GM19397 (cell line): ENCODE results near the gene CFHR4.
"Not testable (repeated sequence)": the region's sequence is repeated elsewhere in the genome, so short reads cannot be mapped to it uniquely, and the experiment has no call there.

Experiments
- ATAC-seq: cut with Tn5 transposase; IDR thresholded peaks from one replicate; pipeline ENCODE4 v1.9.1; 2021; ENCODE audit warnings: mild to moderate bottlenecking, moderate library complexity; ENCODE audit not compliant: unreplicated experiment

The CFHR4 gene

DNA sequence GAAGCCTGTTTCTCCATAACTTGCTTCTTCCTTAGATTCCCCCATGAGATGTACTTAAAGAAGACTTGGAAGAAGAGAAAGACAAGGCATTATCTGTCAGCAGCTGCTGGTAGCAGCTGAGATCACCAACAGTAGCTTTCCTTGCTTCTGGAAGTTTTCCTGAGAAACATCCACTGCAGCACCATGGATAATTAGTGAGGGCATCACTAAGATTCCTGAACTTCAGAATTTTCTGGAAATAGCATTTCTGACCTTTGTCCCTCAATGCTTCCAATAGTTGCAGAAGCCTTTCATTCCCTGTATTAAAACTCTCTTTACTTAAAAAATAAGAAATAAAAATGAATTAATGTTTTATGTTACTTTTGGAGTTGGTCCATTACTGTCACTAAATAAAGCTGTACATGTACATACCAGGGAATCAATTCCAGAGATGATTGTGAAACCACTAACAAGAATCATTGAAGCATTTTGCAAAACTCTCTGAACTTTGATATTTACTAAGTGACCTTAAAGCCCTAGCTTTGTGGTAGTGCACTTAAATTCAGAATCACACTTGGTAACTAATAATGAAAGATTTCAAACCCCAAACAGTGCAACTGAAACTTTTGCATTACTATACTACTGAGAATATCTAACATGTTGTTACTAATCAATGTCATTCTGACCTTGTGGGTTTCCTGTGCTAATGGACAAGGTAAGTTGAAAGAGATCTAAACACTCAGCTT, at the start of gene CFHR4:
CFHR4 (plus strand) TSS at position 538 of the 725 bp plus-strand sequence; CDS start at position 637, 99 bp downstream.
- ATAC-seq = no peak

DNA sequence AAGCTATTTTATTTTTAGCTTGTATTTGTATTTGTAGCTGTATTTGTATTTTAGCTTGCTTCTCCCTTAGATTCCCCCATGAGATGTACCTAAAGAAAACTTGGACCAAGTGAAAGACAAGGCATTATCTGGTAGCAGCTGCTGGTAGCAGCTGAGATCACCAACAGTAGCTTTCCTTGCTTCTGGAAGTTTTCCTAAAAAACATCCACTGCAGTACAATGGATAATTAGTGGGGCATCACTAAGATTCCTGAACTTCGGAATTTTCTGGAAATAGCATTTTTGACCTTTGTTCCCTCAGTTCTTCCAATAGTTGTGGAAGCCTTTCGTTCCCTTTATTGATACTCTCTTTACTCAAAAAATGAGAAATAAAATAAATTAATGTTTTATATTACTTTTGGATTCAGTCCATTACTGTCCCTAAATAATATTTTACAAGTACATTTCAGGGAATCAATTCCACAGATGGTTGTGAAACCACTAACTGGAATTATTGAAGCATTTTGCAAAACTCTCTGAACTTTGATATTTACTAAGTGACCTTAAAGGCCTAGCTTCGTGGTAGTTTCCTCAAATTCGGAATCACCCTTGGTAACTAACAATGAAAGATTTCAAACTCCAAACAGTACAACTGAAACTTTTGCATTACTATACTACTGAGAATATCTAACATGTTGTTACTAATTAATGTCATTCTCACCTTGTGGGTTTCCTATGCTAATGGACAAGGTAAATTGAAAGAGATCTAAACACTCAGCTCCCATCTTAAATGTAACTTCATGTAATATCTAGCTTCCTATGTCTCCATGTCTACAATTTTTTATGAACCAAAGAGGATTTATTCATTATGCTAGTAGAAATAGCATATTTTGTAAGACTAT, 38.0 kb upstream of the CFHR4 start:
- ATAC-seq = not testable (repeated sequence)

DNA sequence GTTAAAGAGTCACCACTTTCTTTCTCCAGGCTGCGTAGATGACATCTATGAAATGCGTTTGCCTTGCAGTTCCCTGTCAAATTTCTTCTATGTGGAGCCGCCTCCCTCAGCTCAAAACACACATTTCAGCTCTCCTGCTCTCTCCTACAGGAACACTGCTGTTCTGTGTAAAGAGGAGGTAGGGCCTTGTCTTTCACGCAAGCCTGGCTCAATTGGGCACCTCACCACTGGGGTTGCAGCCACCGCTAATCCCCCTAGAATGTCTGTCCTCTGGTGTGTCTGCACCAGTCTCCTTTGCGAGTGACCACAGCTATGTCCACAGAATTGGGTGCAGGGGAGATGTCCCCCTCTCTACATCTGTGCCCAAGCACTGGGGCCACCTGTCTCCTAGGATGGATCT, 31.8 kb upstream of the CFHR4 start:
- no peak for ATAC-seq

DNA sequence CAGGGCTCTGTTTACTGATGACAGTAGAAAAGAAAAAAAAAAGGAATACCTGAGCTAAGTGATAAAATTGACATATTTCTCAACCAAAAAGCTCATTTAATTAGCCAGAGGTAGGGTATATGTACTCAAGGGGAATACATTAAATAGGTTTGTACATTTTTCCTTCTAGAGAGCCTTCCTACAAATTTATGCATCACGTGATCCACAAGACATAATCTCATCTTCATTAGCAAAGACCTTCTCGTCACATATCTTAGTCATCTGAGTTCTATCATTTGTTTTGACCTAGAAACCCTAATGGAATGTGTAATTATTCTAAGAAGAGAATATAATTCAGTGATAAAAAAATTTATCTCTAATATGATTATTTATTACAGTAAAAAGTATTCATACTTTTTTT, 30.7 kb upstream of the CFHR4 start:
- no peak for ATAC-seq

DNA sequence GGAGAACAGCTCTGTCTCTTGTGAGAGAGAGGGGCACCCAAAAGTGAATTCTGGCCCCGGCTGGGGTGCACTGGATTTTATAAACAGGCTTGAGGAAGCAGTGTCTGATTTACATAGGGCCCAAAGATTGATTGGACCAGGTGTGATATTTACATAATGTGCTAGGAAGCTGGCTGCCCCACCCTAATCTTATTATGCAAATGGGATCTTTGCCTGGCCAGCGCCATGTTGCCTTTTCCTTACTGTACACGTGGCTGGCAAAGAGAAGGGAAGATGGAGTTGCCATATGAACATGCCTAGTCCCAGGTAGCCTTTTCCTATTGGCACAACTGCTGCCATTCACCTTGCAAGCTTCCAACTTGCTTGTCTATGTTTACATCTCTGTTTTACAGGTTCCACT, 29.0 kb upstream of the CFHR4 start:
- no peak for ATAC-seq

DNA sequence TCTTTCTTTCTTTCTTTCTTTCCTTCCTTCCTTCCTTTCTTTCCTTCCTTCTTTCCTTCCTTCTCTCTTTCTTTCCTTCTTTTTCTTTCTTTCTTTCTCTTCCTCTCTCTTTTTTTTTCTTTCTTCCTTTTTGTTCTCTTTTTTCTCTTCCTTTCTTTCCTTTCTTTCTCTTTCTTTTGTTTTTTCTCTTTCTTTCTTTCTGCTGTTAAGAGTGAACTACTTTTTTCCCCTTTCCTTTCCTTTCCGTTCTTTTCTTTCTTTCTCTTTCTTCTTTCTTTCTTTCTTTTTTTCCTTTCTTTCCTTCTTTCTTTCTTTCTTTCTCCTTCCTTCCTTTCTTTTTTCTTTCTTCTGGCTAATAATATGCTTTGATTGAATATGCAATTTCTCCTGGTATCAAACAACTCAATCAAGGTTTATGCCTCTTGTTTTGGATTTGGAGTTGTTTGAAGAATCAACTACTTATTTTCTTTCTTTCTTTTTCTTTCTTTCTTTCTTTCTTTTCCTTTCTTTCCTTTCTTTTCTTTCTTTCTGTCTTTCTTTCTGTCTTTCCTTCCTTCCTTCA, 27.4 kb upstream of the CFHR4 start:
- no peak for ATAC-seq

DNA sequence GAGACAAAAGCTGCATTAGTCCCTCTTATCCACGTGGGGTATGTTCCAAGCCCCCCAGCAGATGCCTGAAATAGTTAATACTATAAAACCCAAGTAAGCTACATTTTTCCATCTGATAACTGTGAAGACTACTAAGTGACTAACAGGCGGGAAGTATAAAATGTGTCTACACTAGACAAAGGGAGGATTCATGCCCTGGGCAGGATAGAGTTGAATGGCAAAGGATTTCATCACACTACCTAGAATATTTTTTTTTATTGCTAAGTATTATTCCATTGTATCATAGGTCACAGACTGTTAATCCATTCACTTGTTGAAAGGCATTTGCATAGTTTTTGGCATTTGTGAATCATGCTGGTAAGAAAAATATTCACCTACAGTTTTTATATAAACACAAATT, 26.4 kb upstream of the CFHR4 start:
- ATAC-seq = no peak

DNA sequence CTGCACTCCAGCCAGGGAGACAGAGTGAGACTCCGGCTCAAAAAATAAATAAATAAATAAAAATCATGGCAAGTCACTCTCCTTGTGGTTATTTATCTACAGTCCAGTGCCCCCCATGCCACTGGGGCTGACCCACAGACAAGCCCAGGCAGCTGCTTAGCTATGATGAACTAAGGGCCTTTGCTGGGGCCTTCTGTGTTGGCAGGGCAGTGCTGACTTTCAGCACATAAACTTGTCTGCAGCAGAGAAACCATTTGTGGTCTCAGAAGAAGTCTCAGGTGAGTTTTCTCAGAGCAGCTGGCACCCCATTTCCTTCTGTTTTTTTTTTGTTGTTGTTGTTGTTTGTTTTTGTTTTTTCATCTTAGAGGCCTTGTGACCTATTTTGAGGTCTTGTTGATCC, 20.9 kb upstream of the CFHR4 start:
- ATAC-seq = no peak

DNA sequence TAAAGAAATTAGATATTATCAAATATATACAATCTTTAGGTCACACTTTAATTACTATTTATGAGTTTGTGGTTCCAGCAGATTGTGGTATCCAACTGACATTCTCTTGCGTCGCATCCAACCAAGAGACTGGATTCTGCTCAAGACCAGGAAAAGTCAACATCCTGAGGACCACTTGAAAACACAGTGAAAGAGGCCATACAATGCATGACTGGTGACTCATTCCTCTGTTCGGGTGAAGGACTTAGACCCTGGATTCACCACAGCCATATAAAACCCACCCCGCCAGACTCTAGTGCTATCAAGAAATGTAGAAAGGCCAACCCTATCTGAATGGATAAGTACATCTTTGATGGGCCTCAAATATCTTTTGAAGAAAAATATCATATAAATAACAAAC, 14.5 kb upstream of the CFHR4 start:
- no peak for ATAC-seq

DNA sequence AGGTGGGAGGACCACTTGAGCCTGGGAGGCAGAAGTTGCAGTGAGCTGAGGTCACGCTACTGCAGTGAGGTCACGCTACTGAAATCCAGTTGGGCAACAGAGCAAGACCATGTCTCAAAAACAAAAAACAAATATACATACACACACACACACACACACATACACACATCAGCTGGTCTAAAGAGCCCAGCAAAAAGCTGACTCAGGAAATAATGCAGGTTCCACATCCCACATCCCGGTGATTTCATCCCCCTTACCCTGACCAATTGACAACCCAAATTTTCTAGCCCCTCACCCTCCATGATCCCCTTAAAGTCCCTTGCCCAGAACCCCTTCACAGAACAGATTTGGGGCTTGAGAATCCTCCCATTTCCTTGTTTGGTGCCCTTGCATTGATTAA, 11.9 kb upstream of the CFHR4 start:
- ATAC-seq = no peak

DNA sequence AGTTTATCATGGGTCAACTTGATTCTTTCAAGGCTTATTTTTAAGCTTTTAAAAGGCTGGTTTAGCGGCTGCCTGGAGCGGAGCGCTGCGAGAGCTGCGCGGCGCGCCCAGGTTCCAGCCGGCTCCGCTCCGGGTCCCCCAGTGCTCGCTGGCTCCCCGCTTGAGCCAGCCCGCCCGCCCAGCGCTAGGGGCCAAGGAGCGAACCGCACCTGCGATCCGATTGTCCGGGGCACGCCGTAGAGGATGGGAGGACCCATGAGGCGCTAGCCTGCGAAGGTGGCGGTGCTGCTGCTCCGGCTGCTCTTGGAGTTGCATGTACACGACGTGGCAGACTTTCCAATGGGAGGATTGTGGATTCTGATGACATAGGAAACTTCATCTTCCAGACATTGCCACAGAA, 9.9 kb upstream of the CFHR4 start:
- no peak for ATAC-seq

DNA sequence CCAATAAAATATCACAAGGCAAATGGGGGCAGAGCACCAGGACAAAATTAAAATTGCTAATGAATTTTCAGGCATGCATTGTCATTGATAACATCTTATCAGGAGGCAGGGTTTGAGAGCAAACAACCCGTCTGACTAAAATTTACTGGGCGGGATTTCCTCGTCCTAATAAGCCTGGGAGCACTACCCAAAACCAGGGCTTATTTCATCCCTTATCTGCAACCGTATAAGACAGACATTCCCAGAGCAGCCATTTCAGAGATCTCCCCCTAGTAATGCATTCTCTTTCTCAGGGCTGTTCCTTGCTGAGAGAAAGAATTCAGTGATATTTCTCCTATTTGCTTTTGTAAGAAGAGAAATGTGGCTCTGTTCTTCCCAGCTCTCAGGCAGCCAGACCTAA, 1.3 kb upstream of the CFHR4 start:
- ATAC-seq = not testable (repeated sequence)

DNA sequence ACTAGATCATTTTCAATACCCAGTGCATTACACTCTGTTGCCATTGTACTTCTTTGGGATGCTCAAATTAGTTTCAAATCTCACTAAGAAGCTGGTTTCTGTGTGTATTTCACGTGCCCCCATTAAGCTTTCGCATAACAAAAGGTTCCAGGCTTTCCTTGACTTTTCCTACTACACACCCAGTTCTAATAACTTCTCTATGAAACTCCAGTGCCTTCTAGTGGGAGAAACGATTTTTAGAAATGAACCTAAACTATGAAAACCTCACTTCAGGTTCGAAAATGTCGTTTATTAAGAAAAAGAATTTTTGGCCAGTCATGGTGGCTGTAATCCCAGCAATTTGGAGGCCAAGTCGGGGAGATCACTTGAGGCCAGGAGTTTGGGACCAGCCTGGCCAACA, 2.8 kb downstream of the CFHR4 start:
- ATAC-seq = no peak

DNA sequence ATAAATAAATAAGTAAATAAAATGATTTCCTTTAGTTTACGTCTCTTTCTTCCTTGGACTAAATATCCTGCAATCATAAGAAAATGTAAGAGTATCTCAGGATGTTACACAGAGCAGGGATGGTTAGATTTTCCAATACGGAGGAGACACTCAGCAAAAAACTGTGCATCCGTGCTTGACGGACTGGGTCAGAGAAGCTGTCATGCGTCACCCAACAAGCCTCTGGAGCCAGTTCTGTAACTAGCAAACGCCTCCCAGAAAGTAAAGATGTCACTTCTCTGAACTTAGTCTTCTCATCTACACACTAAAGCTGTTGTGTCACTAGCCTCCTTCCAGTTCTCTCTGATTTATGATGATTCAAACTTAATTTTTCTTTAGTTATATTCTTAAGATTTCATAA, 3.4 kb downstream of the CFHR4 start:
- ATAC-seq = no peak

DNA sequence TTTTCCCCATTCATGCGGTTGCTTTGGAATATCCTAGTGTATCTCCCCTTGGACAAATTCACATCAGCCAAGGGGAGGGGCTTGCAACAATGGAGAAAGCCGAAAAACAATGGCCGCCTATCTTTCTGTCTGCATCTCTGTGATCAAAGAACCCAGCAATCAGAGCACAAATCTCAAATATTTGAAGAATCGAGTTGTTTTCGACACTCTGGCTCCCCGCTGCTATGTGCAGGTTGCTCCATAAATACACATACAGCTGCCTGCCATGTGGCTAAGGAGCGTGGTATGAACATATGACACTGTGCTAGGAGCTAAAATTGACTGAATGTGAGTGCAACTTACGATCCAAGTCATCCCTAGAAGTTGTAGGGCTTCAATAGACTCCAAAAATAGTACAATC, 8.5 kb downstream of the CFHR4 start:
- ATAC-seq = no peak

DNA sequence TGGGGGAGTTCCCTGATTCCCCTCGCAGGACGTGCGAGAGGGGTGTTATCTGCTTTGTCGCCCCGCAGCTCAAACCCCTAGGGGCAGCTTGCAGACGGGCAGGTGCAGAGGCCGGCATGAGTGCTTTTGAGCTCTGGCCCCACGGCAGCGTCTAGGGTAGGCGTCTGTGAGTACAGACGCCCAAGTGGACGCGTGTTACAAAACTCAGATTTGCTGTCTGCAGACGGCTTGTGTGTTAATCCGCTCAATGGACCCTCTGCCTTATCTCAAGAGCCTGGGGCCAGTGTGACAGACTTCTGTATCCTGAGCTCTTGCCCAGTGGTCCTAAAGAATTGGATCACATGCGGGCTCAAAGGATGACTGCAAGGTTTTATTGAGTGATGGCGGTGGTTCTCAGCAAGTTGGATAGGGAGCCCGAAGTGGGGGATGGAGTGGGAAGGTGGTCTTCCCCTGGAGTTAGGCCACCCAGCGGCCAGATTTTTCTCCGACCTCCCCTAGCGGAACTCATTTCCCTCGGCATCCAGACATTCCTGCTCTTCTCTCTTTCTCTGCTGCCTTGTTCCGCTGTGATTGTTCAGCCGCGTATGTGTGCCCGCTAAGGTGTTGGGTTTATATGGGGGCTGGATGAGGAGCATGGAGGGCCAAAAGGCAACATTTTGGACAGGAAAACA, 9.4 kb downstream of the CFHR4 start:
- no peak for ATAC-seq

DNA sequence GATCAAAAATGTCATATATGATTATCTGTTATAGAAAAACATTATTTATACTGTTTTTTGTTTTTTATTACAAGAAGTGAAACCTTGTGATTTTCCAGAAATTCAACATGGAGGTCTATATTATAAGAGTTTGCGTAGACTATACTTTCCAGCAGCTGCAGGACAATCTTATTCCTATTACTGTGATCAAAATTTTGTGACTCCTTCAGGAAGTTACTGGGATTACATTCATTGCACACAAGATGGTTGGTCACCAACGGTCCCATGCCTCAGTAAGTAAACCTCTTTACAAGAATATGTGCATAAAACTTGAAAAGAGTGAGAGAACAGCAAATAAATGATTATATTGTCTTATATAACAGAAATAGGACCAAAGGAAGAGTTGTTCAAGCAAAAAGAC, 14.5 kb downstream of the CFHR4 start:
- no peak for ATAC-seq

DNA sequence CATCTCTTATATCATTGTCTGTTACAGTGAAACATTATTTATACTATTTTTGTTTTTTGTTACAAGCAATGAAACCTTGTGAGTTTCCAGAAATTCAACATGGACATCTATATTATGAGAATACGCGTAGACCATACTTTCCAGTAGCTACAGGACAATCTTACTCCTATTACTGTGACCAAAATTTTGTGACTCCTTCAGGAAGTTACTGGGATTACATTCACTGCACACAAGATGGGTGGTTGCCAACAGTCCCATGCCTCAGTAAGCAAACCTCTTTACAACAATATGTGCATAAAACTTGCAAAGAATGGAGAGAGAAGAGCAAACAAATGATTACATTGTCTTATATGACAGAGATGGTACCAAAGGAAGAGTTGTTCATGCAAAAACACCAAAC, 22.4 kb downstream of the CFHR4 start:
- no peak for ATAC-seq

DNA sequence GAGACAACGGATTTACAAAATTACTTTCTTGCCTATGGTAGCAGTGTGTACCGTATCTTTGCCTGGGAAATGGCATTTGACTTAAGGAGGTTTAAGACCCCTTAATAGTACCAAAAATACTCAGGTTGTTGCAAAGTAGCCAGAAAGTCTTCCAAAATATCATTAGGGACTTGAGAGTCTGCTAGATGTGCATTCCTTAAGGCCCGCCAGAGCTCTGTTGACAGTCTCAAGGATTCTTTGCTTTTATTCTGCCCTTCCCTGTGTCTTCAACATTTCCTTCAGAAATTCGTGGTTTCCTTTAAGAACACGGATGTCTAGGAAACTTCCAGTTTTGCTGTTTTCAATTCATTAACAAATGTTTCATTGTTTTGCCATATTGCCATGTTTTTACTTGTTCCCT, 24.4 kb downstream of the CFHR4 start:
- ATAC-seq = not testable (repeated sequence)

DNA sequence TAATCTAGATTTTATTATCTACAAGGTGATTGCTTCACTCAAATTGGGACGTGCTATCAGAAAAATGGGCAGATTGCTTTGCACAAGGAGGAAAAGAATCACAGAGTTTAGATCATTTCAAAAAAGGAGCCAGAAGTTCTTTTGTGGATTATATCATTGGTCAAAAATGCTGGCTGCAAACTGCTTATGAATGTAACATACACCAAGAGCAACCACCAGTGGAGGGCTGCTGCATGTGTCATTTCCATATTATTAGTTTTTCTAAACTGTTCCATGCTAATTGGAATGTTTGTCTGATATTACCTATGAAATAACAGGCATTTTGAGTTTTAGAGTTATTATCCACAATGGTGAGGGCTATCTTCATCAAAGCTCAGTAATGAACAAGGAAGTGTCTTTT, 39.0 kb downstream of the CFHR4 start:
- not testable (repeated sequence) for ATAC-seq

DNA sequence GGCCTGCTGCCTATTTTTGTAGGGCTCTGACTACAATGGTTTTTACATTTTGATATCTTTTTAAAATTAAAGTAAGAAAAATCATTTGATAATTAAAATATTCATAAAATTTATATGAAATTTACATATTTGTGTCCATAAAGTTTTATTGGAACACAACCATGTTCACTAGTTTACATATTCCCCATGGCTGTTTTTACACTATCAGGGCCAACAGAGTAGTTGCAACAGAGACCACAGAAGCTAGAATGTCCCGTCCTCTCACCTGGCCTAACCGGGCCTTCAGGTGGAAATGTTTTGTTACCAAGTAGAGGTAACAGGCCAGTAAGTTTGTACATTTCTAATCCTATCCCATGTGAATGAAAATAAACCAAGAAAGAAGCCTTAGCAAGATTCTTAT, 45.0 kb downstream of the CFHR4 start:
- not testable (repeated sequence) for ATAC-seq
